Mucosa of descending colon (tissue), 3 donors: Measurements from ENCODE around the gene AKAP6. TPM values are rescaled to one million over a fixed set of nuclear protein-coding genes. Genes with fewer than 3 reads are reported as not detected.

ENCODE experiments used
- ATAC-seq: fragments of 200-7000 bp; cut with Tn5 transposase; one replicate; pipeline ENCODE4 v1.9.1; 2020; ENCODE audit warnings: mild to moderate bottlenecking, moderate library complexity
- DNase-seq, 3 donors: peaks; one replicate each; pipeline ENCODE4 v3.0.0-alpha.2; 2020
- H3K36me3 ChIP-seq: fragments of 200-600 bp; one replicate; pipeline ENCODE4 v1.8.0; 2021; ENCODE audit warnings: low read depth, mild to moderate bottlenecking
- H3K4me1 ChIP-seq: fragments of 200-600 bp; one replicate; pipeline ENCODE4 v1.8.0; 2021; ENCODE audit warnings: low read depth, mild to moderate bottlenecking
- H3K4me3 ChIP-seq: fragments of 200-600 bp; one replicate; pipeline ENCODE4 v1.8.0; 2021; ENCODE audit warnings: mild to moderate bottlenecking
- H3K9me3 ChIP-seq: fragments of 200-600 bp; one replicate; pipeline ENCODE4 v1.8.0; 2021; ENCODE audit warnings: mild to moderate bottlenecking
- CTCF ChIP-seq: fragments of 200-600 bp; IDR thresholded peaks from one replicate; pipeline ENCODE4 v1.8.0; 2022; ENCODE audit warnings: antibody characterized with exemption, mild to moderate bottlenecking
- intact Hi-C, 2 donors: fragments of 100-400 bp; cut with DNase I in 1 of 2; cut with micrococcal nuclease in 1 of 2; formaldehyde crosslinking; loops; one replicate each; pipeline versions ENCODE4 v1.11.0 to v1.11.1; 2022; cut with DNase I, micrococcal nuclease
- long read RNA-seq, 2 donors: library from polyadenylated mRNA; unstranded; transcript quantifications; one replicate each; pipeline ENCODE4 v2.0.0, GENCODE V29; 2019 to 2021
- total RNA-seq, 3 donors: library from RNA; stranded (reverse); fragmentation: NEBNext Ultra II Directional in 2 of 3; extraction: Animal tissue kit (Norgen Biotek cat#: 25700) in 2 of 3; gene quantifications; one replicate each; pipeline versions ENCODE4 v1.2.1 to v1.2.4, GENCODE V29; 2021 to 2023
- donor health status: DM: no; HTN: no; CAD: no; lungs with moderate emphysema.
- donor health status: DM: no; HTN: no; CAD: no.
- donor health status: DM: no; HTN: yes; CAD: no.

Gene AKAP6
- 10 to 100 TPM in 1 of 3 donors, 1 to 10 TPM in 2; 4.2 to 30.8 (median 5.4) TPM for total RNA-seq
- long read RNA-seq, donor 1, partial matches to known transcripts, result 1 of 4 reads
- long read RNA-seq, donor 1, other reads (novel, unspliced or antisense), result 3 of 4 reads
- long read RNA-seq, donor 2, partial matches to known transcripts, result 0 of 1 reads
- long read RNA-seq, donor 2, other reads (novel, unspliced or antisense), result 1 of 1 reads

DNA sequence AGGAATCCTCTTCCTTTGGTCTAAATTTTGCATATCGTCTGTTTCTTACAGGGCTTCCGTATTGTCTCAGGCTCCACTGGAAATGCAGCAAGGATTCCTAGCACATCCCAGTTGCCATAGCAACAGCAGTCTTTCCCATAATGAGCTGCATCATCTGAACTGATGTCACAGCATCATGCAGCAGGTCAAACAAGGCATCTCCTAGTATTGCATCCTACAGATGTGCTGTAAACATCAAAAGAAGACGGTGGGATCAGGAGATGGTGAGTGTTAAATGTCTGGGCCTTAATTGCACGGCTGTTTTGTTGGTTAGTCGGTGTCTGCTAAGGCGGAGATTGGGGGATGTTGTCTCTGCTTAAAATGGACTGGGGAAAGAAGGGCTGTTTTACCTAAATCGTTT, at the start of gene AKAP6:
Gene AKAP6 (plus strand): TSS at position 153 of the 400 bp plus-strand sequence. CDS start 104,196 bp downstream, outside the sequence.
- Histone ChIP-seq H3K4me3 (no peak within 1 kb of the TSS), H3K36me3 (no peaks in the 10 kb centered on the region), H3K9me3 (no peaks in the 10 kb centered on the region), H3K4me1 (peaks cover 6% of the 10 kb centered on the region)
- intact Hi-C loops, result no loop called here
- no peak for TF ChIP-seq CTCF
- DNase-seq, result no peak
- ATAC-seq, result no peak

DNA sequence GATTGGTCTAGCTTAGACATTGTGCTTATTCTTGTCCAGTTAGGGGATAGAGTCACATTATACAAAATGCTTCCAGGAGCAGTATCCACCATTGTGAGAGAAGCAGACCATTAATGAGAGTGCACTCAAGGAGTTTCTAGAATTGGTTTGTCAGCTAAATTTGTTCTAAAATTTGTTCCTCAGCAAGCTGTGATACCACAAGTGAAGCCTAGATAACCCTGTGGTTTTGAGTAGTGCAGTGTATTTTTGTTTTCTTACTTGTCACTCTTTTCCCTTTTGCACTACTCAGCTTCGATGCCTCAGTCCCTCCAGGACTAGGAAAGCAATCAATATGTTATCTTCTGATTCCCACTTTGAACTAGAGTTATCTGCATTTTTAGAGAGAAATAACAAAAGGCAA, 42.5 kb upstream of the AKAP6 start:
- DNase-seq, result no peak
- TF ChIP-seq CTCF, result no peak
- H3K4me1 ChIP-seq, result no peaks in the 10 kb centered on the region
- H3K36me3 ChIP-seq, result no peaks in the 10 kb centered on the region
- ATAC-seq, result no peak
- H3K4me3 ChIP-seq, result no peak overlapping the region
- intact Hi-C loops, result no loop called here
- peaks cover 10% of the 10 kb centered on the region for H3K9me3 ChIP-seq

DNA sequence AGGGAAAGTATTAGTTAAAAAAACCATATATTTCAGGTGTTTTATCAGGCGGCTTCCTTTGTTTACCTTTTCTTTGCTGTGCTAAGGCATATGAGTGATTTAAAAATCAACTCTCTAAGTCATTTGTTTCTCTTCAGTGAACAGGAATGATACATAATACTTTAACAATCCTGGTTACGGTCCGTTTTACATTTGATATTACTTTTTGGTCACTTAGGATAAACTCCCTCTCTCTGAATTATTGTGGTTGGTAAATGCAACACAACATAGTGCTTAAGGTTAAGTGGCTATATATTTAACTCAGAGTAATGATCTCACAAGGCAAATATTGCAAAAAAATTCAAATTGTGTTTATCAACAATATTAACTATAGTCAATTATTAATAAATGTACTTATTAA, 32.7 kb upstream of the AKAP6 start:
- intact Hi-C loops, result no loop called here
- no peaks in the 10 kb centered on the region for H3K4me1 ChIP-seq
- no peaks in the 10 kb centered on the region for H3K9me3 ChIP-seq
- TF ChIP-seq CTCF, result no peak
- ATAC-seq (no peak), DNase-seq (no peak)
- H3K36me3 ChIP-seq, result no peaks in the 10 kb centered on the region
- no peak overlapping the region for H3K4me3 ChIP-seq

DNA sequence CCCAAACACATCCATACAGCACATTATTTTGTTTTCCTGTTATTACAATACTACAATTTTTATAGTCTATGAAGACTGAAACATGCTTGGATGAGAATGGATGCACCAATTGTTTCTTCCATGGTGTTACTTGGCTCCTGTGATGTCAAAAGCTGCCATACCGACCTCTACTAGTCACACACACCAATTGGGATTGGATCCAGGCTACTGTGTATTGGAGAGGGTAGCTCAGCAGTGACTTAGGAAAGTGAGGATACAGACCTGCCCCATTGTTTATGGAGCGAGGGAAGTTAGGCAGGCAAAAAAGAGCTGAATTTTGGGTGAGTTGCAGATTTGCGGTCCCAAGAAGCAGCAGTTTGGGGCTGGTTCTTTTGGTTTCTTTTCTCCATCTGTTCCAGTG, 30.8 kb upstream of the AKAP6 start:
- intact Hi-C loops, result no loop called here
- no peaks in the 10 kb centered on the region for H3K36me3 ChIP-seq
- H3K4me1 ChIP-seq, result no peaks in the 10 kb centered on the region
- ATAC-seq (no peak), DNase-seq (no peak)
- TF ChIP-seq CTCF, result no peak
- H3K4me3 ChIP-seq, result no peak overlapping the region
- no peaks in the 10 kb centered on the region for H3K9me3 ChIP-seq

GRCh38 chr14:32300136-32300535, 29.0 kb upstream of the AKAP6 start:
- intact Hi-C loops, result no loop called here

More at GRCh38 chr14:32300136-32300535, 29.0 kb upstream of the AKAP6 start:
- Histone ChIP-seq H3K4me1 (no peaks in the 10 kb centered on the region), H3K9me3 (no peaks in the 10 kb centered on the region), H3K36me3 (no peaks in the 10 kb centered on the region), H3K4me3 (no peak overlapping the region)
- TF ChIP-seq CTCF, result no peak
- ATAC-seq (no peak), DNase-seq (no peak)
